HepG2 (cell line): Measurements from ENCODE around the gene OR7D2. TPM values are rescaled to one million over a fixed set of nuclear protein-coding genes. Genes with fewer than 3 reads are reported as not detected.
A peak's percentile ranks its signal among the peaks of the same experiment; 100 is the strongest.

Experiments used
- DMTF1 ChIP-seq: sonication (generic); formaldehyde crosslinking; IDR thresholded peaks from 2 replicates; pipeline ENCODE4 v1.4.0; 2020; ENCODE audit warnings: mild to moderate bottlenecking, missing genetic modification reagents
- DRAP1 ChIP-seq: IDR thresholded peaks from 2 replicates; pipeline ENCODE4 v1.6.1; 2016; ENCODE audit warnings: missing genetic modification reagents, missing compliant biosample characterization
- EZH2 ChIP-seq: conservative IDR thresholded peaks from 2 replicates; pipeline ENCODE4 v1.6.1; 2012; ENCODE audit warnings: mild to moderate bottlenecking, low read depth, low read length, moderate library complexity
- GLMP ChIP-seq: sonication (generic); formaldehyde crosslinking; IDR thresholded peaks from 2 replicates; pipeline ENCODE4 v1.9.0; 2021; ENCODE audit warnings: missing genetic modification reagents, mild to moderate bottlenecking, borderline replicate concordance
- GTF2F1 ChIP-seq: fragments of 150-350 bp; IDR thresholded peaks from 2 replicates; pipeline ENCODE4 v1.6.1; 2014; ENCODE audit warnings: low read length
- PRMT3 ChIP-seq: sonication (generic); formaldehyde crosslinking; IDR thresholded peaks from 2 replicates; pipeline ENCODE4 v1.8.1; 2022; ENCODE audit warnings: low read depth, mild to moderate bottlenecking, moderate library complexity, missing genetic modification reagents, borderline replicate concordance
- SETDB1 ChIP-seq: sonication (generic); formaldehyde crosslinking; IDR thresholded peaks from 2 replicates; pipeline ENCODE4 v1.5.1; 2020; ENCODE audit warnings: missing genetic modification reagents, mild to moderate bottlenecking, borderline replicate concordance
- TRIM22 ChIP-seq: fragments of 450-650 bp; IDR thresholded peaks from 2 replicates; pipeline ENCODE4 v1.6.1; 2017
- YY1 ChIP-seq: IDR thresholded peaks from 2 replicates; pipeline ENCODE4 v1.6.1; 2011; ENCODE audit warnings: low read length, low read depth, moderate library complexity, mild to moderate bottlenecking; ENCODE audit not compliant: insufficient read depth, insufficient replicate concordance
- ZNF318 ChIP-seq: sonication (generic); formaldehyde crosslinking; IDR thresholded peaks from 2 replicates; pipeline ENCODE4 v1.4.0; 2020; ENCODE audit warnings: mild to moderate bottlenecking, missing genetic modification reagents
- ZNF33A ChIP-seq: sonication (generic); formaldehyde crosslinking; IDR thresholded peaks from 2 replicates; pipeline ENCODE4 v1.5.1; 2020; ENCODE audit warnings: missing genetic modification reagents, mild to moderate bottlenecking, moderate library complexity, borderline replicate concordance
- ZNF382 ChIP-seq: sonication (generic); formaldehyde crosslinking; IDR thresholded peaks from 2 replicates; pipeline ENCODE4 v1.5.0; 2020; ENCODE audit warnings: missing genetic modification reagents, mild to moderate bottlenecking, borderline replicate concordance
- polyA plus RNA-seq, 8 experiments: library from polyadenylated mRNA; depleted of rRNA in 3 of 8; stranded (reverse) in 7 of 8; unstranded in 1 of 8; fragments of >200 nt; fragmentation: Illumina TruSeq in 4 of 8; extraction: Trizol in 4 of 8; gene quantifications; 2 replicates each; pipeline versions ENCODE4 v1.2.1 to v1.2.3, GENCODE V29; 2011 to 2016; ENCODE audit warnings: low read depth in 4 of 8, missing spikeins in 1 of 8, mixed read lengths in 1 of 8; ENCODE audit not compliant: insufficient read depth in 1 of 8
- total RNA-seq, 5 experiments: library from RNA; depleted of rRNA; stranded (reverse); fragments of >200 nt; fragmentation: Illumina TruSeq; extraction: Trizol; gene quantifications; 2 replicates each; pipeline ENCODE4 v1.2.3, GENCODE V29; 2016; ENCODE audit warnings: low read depth in 1 of 5

Gene OR7D2
- total and polyA plus RNA-seq, 2 of the 13 experiments (the other 11 are each of a cell fraction or from before 2014, with no cell fraction given): 0.07 TPM; not detected in 1

- TF ChIP-seq GLMP (CRISPR knock-in tag) (0 out of 2 replicates have a peak, but pooled peaks have one; percentile 69), PRMT3 (CRISPR knock-in tag) (no peak), SETDB1 (no peak), DRAP1 (peak; percentile 80), TRIM22 (no peak), GTF2F1 (no peak), EZH2 (no peak), ZNF318 (CRISPR knock-in tag) (no peak), YY1 (peak; percentile 96), ZNF33A (CRISPR knock-in tag) (no peak), DMTF1 (CRISPR knock-in tag) (no peak), ZNF382 (no peak)
Measured at GRCh38 chr19:9140159-9140874, 38.5 kb upstream of the OR7D2 start, which contains the start of gene ZNF317 (continued).
